Body of pancreas (tissue), 4 donors: Measurements from ENCODE around the gene CLASP1.

Experiments
- POLR2A ChIP-seq, 3 donors: fragments of 450-650 bp; IDR thresholded peaks; one replicate each; pipeline ENCODE4 v1.6.1; 2016; ENCODE audit warnings: antibody characterized with exemption in 3 of 3, mild to moderate bottlenecking in 2 of 3
- TF ChIP-seq, protein P1 (sequence below), 7 experiments: fragments of 450-650 bp in 4 of 7; fragments of 200-600 bp in 3 of 7; sonication (generic) in 3 of 7; IDR thresholded peaks; one replicate each; pipeline ENCODE4 v1.5.1; 2016 to 2019; ENCODE audit warnings: antibody characterized with exemption in 7 of 7

DNA sequence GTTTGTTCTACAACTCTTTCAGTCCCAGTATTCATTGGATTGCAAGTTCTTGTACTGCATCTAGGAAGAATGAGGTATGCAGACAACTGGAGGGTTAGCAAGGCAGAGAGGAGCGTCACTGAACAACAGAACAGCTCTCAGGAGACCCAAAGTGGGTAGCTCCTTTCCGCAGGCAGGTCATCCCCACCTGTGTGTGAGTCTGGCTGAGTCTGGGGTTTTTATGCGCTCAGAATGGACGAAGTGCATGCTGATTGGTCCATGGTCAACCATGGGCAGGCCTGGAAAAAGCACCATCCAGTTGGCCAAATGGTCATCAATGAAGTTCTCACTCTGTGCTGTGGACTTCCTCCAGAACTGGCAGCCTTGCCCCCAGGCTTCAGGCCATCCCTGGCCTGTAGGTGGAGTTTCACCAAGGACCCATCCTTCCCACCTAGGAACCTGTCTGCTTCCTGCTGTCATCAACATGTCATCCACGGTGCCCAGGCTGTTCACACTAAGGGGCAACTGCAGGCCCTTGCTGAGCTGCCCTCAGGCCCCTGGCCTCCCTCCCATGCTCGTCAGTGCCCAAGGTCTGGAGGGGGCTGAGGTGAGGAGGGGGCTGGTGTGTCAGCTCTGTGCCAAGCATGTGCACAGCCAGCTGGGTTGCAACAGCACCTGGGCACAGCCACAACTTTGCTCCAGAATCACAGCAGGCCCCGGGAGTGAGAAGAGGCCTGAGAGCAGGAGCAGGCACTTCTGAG, 353.2 kb downstream of the CLASP1 start:
- TF ChIP-seq, protein P1, sequence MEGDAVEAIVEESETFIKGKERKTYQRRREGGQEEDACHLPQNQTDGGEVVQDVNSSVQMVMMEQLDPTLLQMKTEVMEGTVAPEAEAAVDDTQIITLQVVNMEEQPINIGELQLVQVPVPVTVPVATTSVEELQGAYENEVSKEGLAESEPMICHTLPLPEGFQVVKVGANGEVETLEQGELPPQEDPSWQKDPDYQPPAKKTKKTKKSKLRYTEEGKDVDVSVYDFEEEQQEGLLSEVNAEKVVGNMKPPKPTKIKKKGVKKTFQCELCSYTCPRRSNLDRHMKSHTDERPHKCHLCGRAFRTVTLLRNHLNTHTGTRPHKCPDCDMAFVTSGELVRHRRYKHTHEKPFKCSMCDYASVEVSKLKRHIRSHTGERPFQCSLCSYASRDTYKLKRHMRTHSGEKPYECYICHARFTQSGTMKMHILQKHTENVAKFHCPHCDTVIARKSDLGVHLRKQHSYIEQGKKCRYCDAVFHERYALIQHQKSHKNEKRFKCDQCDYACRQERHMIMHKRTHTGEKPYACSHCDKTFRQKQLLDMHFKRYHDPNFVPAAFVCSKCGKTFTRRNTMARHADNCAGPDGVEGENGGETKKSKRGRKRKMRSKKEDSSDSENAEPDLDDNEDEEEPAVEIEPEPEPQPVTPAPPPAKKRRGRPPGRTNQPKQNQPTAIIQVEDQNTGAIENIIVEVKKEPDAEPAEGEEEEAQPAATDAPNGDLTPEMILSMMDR (IDR thresholded peaks at IDR 0.05): no peak
- TF ChIP-seq POLR2A (IDR thresholded peaks at IDR 0.05): no peak
